ENCODE results near the gene XXYLT1.

DNA sequence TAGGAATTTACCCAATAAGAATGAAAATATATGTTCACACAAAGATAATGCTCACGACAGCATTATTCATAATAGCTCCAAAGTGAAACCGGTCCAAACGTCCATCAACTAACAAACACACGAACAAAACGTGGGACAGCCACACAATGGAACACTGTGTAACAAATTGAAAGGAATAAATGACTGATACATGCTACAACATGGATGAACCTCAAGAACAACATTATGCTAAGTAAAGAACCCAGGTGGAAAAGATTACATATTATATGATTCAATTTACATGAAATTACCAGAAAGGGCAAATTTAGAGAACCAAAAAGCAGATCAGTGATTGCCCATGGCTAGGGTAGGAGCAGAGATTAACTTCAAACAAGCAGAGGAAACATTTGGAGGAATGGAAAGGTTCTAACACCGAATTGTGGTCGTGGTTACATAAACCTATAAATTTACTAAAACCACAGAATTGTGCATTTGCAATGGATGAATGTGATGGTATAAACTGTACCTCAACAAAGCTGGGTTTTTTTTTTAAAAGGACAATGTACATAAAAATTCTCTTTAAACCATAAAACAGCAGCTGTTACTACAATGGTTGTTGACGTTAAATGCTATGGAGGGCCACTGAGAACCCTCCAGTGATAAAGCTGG lies 76.3 kb downstream of the XXYLT1 start:
- TF ChIP-seq, protein P1, sequence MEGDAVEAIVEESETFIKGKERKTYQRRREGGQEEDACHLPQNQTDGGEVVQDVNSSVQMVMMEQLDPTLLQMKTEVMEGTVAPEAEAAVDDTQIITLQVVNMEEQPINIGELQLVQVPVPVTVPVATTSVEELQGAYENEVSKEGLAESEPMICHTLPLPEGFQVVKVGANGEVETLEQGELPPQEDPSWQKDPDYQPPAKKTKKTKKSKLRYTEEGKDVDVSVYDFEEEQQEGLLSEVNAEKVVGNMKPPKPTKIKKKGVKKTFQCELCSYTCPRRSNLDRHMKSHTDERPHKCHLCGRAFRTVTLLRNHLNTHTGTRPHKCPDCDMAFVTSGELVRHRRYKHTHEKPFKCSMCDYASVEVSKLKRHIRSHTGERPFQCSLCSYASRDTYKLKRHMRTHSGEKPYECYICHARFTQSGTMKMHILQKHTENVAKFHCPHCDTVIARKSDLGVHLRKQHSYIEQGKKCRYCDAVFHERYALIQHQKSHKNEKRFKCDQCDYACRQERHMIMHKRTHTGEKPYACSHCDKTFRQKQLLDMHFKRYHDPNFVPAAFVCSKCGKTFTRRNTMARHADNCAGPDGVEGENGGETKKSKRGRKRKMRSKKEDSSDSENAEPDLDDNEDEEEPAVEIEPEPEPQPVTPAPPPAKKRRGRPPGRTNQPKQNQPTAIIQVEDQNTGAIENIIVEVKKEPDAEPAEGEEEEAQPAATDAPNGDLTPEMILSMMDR (IDR thresholded peaks at IDR 0.05 in 2 of 3, conservative IDR thresholded peaks at IDR 0.05 in 1 of 3; ENCODE audit: borderline replicate concordance in 1 of 3, insufficient read depth in 1 of 3, low read depth in 2 of 3, low read length in 2 of 3), result no peak
- TF ChIP-seq, protein P2, sequence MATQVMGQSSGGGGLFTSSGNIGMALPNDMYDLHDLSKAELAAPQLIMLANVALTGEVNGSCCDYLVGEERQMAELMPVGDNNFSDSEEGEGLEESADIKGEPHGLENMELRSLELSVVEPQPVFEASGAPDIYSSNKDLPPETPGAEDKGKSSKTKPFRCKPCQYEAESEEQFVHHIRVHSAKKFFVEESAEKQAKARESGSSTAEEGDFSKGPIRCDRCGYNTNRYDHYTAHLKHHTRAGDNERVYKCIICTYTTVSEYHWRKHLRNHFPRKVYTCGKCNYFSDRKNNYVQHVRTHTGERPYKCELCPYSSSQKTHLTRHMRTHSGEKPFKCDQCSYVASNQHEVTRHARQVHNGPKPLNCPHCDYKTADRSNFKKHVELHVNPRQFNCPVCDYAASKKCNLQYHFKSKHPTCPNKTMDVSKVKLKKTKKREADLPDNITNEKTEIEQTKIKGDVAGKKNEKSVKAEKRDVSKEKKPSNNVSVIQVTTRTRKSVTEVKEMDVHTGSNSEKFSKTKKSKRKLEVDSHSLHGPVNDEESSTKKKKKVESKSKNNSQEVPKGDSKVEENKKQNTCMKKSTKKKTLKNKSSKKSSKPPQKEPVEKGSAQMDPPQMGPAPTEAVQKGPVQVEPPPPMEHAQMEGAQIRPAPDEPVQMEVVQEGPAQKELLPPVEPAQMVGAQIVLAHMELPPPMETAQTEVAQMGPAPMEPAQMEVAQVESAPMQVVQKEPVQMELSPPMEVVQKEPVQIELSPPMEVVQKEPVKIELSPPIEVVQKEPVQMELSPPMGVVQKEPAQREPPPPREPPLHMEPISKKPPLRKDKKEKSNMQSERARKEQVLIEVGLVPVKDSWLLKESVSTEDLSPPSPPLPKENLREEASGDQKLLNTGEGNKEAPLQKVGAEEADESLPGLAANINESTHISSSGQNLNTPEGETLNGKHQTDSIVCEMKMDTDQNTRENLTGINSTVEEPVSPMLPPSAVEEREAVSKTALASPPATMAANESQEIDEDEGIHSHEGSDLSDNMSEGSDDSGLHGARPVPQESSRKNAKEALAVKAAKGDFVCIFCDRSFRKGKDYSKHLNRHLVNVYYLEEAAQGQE (IDR thresholded peaks at IDR 0.05; ENCODE audit: low read depth), result no peak
- TF ChIP-seq POLR2A (IDR thresholded peaks at IDR 0.05; ENCODE audit: borderline replicate concordance, extremely low read depth, insufficient read depth, insufficient read length) (no peak), YY1 (IDR thresholded peaks at IDR 0.05; ENCODE audit: extremely low read depth, insufficient replicate concordance, low read depth, low read length) (no peak), SP1 (IDR thresholded peaks at IDR 0.05; ENCODE audit: low read depth) (no peak), EZH2 (IDR thresholded peaks at IDR 0.05) (no peak), CEBPB (IDR thresholded peaks at IDR 0.05; ENCODE audit: low read depth) (no peak), ZFX (IDR thresholded peaks at IDR 0.05) (no peak), POLR2AphosphoS5 (IDR thresholded peaks at IDR 0.05; ENCODE audit: low read depth, low read length) (no peak), ZNF274 (IDR thresholded peaks at IDR 0.05; ENCODE audit: low read depth, low read length) (no peak), FOSL1 (IDR thresholded peaks at IDR 0.05; ENCODE audit: low read depth) (no peak), JUND (IDR thresholded peaks at IDR 0.05) (no peak)
- TF ChIP-seq, protein P3, sequence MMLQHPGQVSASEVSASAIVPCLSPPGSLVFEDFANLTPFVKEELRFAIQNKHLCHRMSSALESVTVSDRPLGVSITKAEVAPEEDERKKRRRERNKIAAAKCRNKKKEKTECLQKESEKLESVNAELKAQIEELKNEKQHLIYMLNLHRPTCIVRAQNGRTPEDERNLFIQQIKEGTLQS (IDR thresholded peaks at IDR 0.05), result no peak
- TF ChIP-seq, protein P4, sequence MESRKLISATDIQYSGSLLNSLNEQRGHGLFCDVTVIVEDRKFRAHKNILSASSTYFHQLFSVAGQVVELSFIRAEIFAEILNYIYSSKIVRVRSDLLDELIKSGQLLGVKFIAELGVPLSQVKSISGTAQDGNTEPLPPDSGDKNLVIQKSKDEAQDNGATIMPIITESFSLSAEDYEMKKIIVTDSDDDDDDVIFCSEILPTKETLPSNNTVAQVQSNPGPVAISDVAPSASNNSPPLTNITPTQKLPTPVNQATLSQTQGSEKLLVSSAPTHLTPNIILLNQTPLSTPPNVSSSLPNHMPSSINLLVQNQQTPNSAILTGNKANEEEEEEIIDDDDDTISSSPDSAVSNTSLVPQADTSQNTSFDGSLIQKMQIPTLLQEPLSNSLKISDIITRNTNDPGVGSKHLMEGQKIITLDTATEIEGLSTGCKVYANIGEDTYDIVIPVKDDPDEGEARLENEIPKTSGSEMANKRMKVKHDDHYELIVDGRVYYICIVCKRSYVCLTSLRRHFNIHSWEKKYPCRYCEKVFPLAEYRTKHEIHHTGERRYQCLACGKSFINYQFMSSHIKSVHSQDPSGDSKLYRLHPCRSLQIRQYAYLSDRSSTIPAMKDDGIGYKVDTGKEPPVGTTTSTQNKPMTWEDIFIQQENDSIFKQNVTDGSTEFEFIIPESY (IDR thresholded peaks at IDR 0.05; ENCODE audit: extremely low read depth, insufficient replicate concordance, low read length), result no peak

All from HCT116 (cell line).